Activated T-cell treated with anti-CD3 and anti-CD28 coated beads, Interleukin-2, amount 50 U/mL, for 48 hours (primary cell): ENCODE measurements around the gene TRPV5.

Experiments used
- DNase-seq, 2 experiments: peaks; one replicate each; pipeline ENCODE4 v3.0.0-alpha.2; 2020

TRPV5 gene

GRCh38 chr7:142908290-142908689 lies 25.3 kb downstream of the TRPV5 start:
- no peak for DNase-seq

GRCh38 chr7:142906643-142907042 lies 26.9 kb downstream of the TRPV5 start:
- DNase-seq, result no peak

GRCh38 chr7:142905759-142906158 lies 27.8 kb downstream of the TRPV5 start:
- no peak for DNase-seq

- DNase-seq, result no peak
Measured at GRCh38 chr7:142904128-142904527, 29.4 kb downstream of the TRPV5 start.

GRCh38 chr7:142901426-142902259 lies 31.9 kb downstream of the TRPV5 start:
- no peak for DNase-seq

GRCh38 chr7:142899661-142900060 lies 33.9 kb downstream of the TRPV5 start:
- no peak for DNase-seq

GRCh38 chr7:142898377-142899170 lies 35.0 kb downstream of the TRPV5 start:
- DNase-seq, result no peak

GRCh38 chr7:142897691-142898090 lies 35.9 kb downstream of the TRPV5 start:
- no peak for DNase-seq

GRCh38 chr7:142896741-142897379 lies 36.7 kb downstream of the TRPV5 start:
- DNase-seq, result no peak

GRCh38 chr7:142896151-142896550 lies 37.4 kb downstream of the TRPV5 start:
- no peak for DNase-seq

- DNase-seq, result no peak
Measured at GRCh38 chr7:142894985-142895593, 38.5 kb downstream of the TRPV5 start.

- DNase-seq, result no peak
Measured at GRCh38 chr7:142894112-142894984, 39.2 kb downstream of the TRPV5 start.

- no peak for DNase-seq
Measured at GRCh38 chr7:142892951-142893350, 40.6 kb downstream of the TRPV5 start.

GRCh38 chr7:142891490-142892082 lies 42.0 kb downstream of the TRPV5 start:
- DNase-seq, result no peak

- no peak for DNase-seq
Measured at GRCh38 chr7:142890874-142891485, 42.6 kb downstream of the TRPV5 start.

GRCh38 chr7:142889816-142890215 lies 43.7 kb downstream of the TRPV5 start:
- DNase-seq, result no peak

- no peak for DNase-seq
Measured at GRCh38 chr7:142887282-142888015, 46.1 kb downstream of the TRPV5 start.

GRCh38 chr7:142886866-142887265 lies 46.7 kb downstream of the TRPV5 start:
- DNase-seq, result no peak

- DNase-seq, result no peak
Measured at GRCh38 chr7:142885311-142886230, 48.0 kb downstream of the TRPV5 start, which contains the start of gene TRPV6. Gene TRPV6 (minus strand): TSS chr7:142885745.
